HG03469 (cell line): Measurements from ENCODE around the gene OXER1.
"Not testable (repeated sequence)": the region's sequence is repeated elsewhere in the genome, so short reads cannot be mapped to it uniquely, and the experiment has no call there.

Source experiments
- ATAC-seq: cut with Tn5 transposase; IDR thresholded peaks from one replicate; pipeline ENCODE4 v1.9.1; 2021; ENCODE audit warnings: mild to moderate bottlenecking, moderate library complexity, moderate number of reproducible peaks; ENCODE audit not compliant: unreplicated experiment

Gene OXER1

GRCh38 chr2:42754021-42754775, 9.7 kb downstream of the OXER1 start:
- ATAC-seq: peak; percentile 52

DNA sequence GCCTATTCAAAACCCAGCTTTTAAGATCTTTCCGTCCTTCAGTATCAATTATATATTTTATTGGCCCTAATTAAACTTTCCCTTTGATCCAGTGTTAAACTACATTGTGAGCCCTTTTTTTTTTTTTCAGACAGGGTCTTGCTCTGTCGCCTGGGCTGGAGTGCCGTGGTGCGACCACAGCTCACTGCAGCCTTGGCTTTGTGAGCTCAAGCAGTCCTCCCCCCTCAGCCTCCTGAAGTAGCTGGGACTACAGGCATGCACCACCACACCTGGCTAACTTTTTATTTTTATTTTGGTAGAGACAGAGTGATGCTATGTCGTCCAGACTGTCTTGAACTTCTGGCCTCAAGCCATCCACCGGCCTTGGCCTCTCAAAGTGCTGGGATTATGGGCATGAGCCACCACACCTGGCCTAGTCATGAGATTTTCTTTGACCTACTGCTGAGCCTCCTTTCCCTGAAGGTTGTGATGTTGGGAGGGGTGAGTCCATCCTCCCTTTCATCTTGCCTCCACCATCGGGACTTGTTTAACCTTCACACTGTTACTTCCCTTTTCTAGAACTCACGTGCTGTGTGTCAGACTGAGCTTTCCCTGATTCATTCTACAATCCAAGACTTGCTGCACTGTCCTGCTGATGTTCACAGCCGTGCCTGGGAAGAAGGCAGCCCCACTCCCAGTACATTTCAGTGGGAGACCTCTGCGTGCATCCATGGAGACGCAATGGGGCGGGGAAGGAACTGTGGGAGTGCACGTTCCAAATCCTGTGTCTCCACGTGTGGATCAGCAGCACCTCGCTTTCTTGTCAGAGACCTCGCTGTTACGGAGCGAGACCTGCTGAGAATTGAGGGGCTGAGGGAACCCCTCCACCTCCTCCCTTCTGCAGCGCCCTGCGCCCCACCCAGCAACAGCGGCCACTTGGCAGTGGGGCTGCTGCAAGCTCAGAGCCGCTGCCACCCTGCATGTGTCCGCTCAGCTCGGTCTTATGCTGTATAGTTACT, 10.8 kb downstream of the OXER1 start:
- no peak for ATAC-seq

GRCh38 chr2:42752314-42752713, 11.6 kb downstream of the OXER1 start:
- ATAC-seq: peak; percentile 54

GRCh38 chr2:42748840-42749239, 15.1 kb downstream of the OXER1 start:
- no peak for ATAC-seq

DNA sequence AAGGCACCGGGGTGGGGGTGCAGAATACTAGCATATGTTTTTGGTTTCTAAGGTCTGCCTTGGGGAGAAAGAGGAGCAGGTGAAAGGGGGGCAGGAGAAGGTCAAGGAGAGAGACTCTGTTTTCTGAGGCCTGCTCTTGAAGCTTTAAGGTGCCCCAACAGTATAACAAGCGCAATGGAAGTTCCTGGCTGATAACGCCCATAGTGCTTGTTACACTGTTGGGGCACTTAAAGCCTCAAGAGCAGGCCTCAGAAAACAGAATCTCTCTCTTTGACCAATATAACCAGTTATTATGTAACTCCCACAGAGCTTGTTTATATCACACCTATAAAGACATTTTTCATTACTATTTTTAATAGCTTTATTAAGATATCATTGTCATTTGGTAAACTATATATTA, 16.5 kb downstream of the OXER1 start:
- no peak for ATAC-seq

DNA sequence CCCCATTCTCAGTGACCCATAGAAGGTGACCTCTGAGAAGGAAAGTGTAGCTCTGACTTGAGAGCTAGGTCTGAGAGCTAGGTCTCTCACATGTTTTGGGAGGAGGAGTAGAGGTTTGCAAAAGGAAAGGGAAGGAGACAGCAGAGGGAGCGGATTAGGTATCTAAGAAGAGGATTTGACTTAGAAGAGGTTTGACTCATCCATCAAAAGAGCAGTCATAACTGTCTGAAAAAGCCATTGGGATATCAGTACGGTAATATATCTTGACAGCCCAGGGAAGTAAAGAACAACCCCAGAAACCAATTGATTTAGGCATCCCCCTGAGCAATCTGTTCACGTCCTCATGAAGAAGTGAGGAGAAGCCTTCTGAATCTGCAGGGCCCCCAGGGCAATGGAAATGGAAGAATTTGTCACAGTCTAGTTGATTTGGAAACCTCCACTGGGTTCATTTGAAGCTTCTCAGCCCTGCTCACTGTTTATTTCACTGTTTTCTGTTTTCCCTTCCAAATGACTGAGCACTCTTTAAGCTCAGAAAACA, 19.3 kb downstream of the OXER1 start:
- no peak for ATAC-seq

GRCh38 chr2:42743659-42743990, 20.3 kb downstream of the OXER1 start:
- ATAC-seq: no peak

DNA sequence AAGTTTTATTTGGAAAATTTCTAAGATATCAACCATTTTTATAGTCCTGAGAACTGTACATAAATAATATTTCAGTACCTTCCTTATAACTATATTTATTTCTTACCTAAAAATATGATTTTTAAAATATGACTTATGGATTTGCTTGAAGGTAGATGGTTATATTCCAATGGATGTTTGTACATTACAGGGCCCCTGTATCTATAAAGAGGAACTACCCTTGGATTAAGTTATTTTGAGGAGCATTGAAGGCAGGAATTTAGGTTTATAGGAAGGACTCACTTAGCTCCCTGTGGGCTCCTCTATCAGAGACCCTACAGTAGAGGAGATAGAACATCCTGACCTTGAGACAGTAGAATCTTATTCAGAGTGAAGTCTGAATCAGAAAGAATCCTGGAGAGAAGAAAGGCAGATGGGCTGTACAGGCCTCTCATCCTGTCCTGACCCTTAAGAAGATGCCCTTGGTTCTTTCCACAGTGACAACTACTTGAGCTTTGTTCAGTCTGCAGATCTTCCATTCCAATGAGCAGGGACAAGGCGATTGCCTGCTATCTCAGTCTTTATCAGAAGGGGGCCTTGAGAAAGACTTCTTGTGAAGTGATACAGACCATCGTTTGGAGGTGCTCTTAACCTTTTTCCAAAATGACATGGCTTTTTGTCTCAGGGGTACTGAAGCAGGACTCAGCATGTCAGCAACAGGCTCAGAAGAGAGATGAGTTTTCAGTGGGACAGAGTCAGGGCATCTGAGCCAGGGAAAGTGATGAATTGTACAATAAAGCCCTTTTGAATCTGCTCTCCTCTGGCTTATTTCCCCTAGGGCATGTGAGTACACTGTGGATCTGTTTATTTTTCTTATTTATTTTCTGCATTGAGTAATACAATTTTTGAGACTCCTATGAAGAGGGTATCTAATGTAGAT, 20.9 kb downstream of the OXER1 start:
- no peak for ATAC-seq

GRCh38 chr2:42741140-42741539, 22.8 kb downstream of the OXER1 start:
- no peak for ATAC-seq

- ATAC-seq: no peak
Measured at GRCh38 chr2:42736598-42737322, 27.2 kb downstream of the OXER1 start.

DNA sequence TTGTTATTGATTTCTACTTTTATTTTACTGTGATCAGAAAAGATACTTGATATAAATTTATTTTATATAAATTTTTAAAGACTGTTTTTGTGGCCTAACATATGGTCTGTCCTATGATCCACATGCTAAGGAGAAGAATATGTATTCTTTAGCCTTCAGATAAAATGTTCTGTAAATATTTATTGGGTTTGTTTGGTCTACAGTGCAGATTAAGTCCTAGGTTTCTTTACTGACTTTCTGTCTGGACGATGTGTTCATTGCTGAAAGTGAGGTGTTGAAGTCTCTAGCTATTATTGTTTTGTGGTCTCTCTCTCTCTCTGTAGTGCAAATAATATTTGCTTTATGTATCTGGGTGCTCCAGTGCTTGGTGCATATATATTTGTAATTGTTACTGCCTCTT, 30.1 kb downstream of the OXER1 start:
- no peak for ATAC-seq

DNA sequence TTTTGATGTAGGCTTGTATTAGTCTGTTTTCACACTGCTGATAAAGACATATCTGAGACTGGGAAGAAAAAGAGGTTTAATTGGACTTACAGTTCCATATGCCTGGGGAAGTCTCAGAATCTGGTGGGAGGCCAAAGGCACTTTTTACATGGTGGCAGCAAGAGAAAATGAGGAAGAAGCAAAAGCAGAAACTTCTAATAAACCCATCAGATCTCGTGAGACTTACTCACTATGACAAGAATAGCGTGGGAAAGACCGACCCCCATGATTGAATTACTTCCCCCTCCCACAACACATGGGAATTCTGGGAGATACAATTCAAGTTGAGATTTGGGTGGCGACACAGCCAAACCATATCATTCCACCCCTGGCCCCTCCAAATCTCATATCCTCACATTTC, 32.6 kb downstream of the OXER1 start:
- ATAC-seq: not testable (repeated sequence)

DNA sequence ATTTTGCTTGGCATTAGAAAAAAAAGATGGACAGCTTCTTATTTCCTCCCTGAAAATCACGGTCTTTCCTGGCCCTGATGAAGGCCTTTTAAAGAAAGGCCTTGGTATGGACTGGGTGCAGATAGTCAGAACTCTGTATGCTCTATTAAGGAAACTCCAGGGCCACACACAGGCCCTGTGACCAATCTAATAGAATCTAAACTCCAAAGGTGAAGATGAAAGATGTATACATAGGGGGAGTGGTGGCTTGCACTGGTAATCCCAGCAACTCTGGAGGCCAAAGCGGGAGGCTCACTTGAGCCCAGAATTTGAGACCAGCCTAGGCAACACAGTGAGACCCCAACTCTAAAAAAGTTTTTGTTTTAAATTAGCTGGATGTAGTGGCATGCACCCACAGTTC, 37.3 kb downstream of the OXER1 start:
- no peak for ATAC-seq

- ATAC-seq: no peak
Measured at GRCh38 chr2:42725657-42726056, 38.3 kb downstream of the OXER1 start.

DNA sequence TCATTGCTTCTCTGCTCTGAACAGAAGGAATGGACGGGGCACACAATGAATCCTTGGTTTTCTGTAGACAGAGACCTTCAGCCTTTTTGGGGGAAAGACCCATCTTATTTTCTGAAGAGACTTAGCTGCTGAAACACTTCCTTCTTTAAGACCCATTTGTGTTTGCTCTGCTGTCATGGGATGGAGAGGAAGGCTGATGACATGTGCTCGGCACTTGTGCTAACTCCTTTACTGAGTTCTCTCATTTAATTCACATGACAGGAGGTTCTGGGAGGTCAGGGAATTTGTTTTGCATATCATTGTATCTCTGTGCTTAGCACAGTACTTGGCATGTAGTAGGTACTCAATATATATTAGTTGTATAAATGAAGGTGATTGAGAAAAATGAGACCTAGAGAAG, 39.0 kb downstream of the OXER1 start:
- ATAC-seq: no peak

DNA sequence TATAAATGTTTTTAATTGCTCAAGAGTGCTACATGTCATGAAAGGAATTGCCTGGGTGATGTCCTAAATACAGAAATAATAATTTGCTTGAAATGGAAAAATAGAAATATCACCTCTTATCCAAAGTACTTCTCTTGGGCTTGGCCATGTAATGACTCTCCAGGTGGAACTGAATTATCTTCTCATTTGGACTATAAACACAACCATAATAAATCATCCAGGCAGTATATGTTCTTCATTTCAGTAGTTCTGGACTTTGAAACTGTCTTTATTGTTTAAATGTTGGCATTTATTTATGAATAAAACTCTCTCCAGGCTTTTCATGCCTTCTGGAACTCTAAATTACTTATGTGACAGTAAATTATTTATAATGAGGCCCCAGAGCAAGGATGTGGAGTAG, 40.5 kb downstream of the OXER1 start:
- ATAC-seq: no peak

- peak; percentile 94 for ATAC-seq
Measured at GRCh38 chr2:42722320-42723190, 41.4 kb downstream of the OXER1 start.

DNA sequence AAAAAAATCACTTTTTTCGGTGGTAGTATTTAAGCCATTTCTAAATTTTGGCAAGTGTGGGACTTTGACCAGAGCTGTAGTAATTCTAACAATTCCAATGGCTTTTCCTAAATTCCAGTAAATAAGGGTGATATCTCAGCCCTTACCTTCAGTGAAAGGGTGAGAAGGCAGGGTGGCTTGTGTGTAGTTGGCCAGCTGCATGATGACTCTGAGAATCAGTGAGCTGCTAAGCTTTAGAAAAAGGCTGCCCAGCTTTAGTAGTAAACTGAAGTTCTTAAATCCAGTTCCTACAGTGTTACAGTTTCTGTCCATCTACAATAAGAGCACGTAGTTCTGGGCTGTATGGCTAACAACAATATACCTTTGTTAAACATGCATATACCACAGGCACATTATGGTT, 42.0 kb downstream of the OXER1 start:
- ATAC-seq: no peak

DNA sequence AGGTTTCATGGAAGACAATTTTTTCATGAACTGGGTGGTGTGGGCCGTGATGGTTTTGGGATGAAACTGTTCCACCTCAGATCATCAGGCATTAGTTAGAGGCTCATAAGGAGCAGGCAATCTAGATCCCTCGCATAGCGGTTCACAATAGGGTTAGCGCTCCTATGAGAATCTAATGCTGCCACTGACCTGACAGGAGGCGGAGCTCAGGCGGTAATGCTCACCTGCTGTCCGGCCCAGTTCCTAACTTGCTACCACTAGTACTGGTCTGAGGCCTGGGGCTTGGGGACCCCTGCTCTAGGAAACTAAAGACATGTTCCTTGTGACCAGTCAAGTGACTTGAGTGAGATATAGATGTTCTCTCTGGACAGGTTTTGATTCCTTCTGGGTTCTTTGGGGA, 49.2 kb downstream of the OXER1 start:
- ATAC-seq: no peak
